ENCODE results near the gene STXBP5L. TPM values are rescaled to one million over a fixed set of nuclear protein-coding genes. Genes with fewer than 3 reads are reported as not detected.

STXBP5L gene
- total RNA-seq, 1 experiment from 2014 or later: 5.9 TPM

GRCh38 chr3:121463745-121464144, 555.7 kb downstream of the STXBP5L start:
- ChIA-PET CTCF (no interaction called here), POLR2A (no interaction called here)
- Mint-ChIP-seq H3K4me3 (no peak overlapping the region), H3K27me3 (ENCODE audit: low read depth) (no peaks in the 10 kb centered on the region), H3K4me1 (peaks cover 8% of the 10 kb centered on the region), H3K36me3 (peaks cover 60% of the 10 kb centered on the region), H3K9me3 (peaks cover 11% of the 10 kb centered on the region), H3K27ac (no peak overlapping the region)
- no peak for ATAC-seq
- no peak for TF ChIP-seq ZNF317 (CRISPR knock-in tag; IDR thresholded peaks at IDR 0.05; ENCODE audit: borderline replicate concordance, low read depth)
- no peak for TF ChIP-seq ZNF138 (CRISPR knock-in tag; conservative IDR thresholded peaks at IDR 0.05)
- TF ChIP-seq PRDM15 (CRISPR knock-in tag; IDR thresholded peaks at IDR 0.05): no peak
- no peak for TF ChIP-seq ESRRA (CRISPR knock-in tag; IDR thresholded peaks at IDR 0.05; ENCODE audit: borderline replicate concordance)
- TF ChIP-seq GRHL2 (CRISPR knock-in tag; IDR thresholded peaks at IDR 0.05; ENCODE audit: insufficient replicate concordance, severe bottlenecking): no peak
- no peak for TF ChIP-seq TEAD1 (CRISPR knock-in tag; IDR thresholded peaks at IDR 0.05)
- no peak for TF ChIP-seq ZNF232 (CRISPR knock-in tag; IDR thresholded peaks at IDR 0.05)
- no peak for TF ChIP-seq IRF2 (CRISPR knock-in tag; IDR thresholded peaks at IDR 0.05; ENCODE audit: borderline replicate concordance, low read depth)
- TF ChIP-seq TP53 (CRISPR knock-in tag; IDR thresholded peaks at IDR 0.05): no peak
- TF ChIP-seq ZNF671 (CRISPR knock-in tag; IDR thresholded peaks at IDR 0.05): no peak
- TF ChIP-seq SMAD3 (CRISPR knock-in tag; IDR thresholded peaks at IDR 0.05; ENCODE audit: borderline replicate concordance): no peak
- no peak for TF ChIP-seq CREB1 (CRISPR knock-in tag; IDR thresholded peaks at IDR 0.05)
- TF ChIP-seq ATF1 (CRISPR knock-in tag; IDR thresholded peaks at IDR 0.05): no peak
- TF ChIP-seq ERG (CRISPR knock-in tag; IDR thresholded peaks at IDR 0.05): no peak
- TF ChIP-seq FOXJ3 (CRISPR knock-in tag; IDR thresholded peaks at IDR 0.05; ENCODE audit: borderline replicate concordance): no peak
- no peak for TF ChIP-seq SP1 (CRISPR knock-in tag; conservative IDR thresholded peaks at IDR 0.05)
- TF ChIP-seq E2F1 (CRISPR knock-in tag; IDR thresholded peaks at IDR 0.05): no peak
- no peak for TF ChIP-seq ZNF425 (CRISPR knock-in tag; conservative IDR thresholded peaks at IDR 0.05)
- DNase-seq (ENCODE audit: low spot score): no peak

- ChIA-PET CTCF (no interaction called here), POLR2A (no interaction called here)
- DNase-seq (ENCODE audit: low spot score): no peak
- no peaks in the 10 kb centered on the region for H3K9me3 Mint-ChIP-seq
- no peaks in the 10 kb centered on the region for H3K27me3 Mint-ChIP-seq (ENCODE audit: low read depth)
- no peak overlapping the region for H3K4me3 Mint-ChIP-seq
- H3K4me1 Mint-ChIP-seq: no peaks in the 10 kb centered on the region
- H3K36me3 Mint-ChIP-seq: peaks cover 45% of the 10 kb centered on the region
- H3K27ac Mint-ChIP-seq: no peak overlapping the region
- ATAC-seq: no peak
- TF ChIP-seq MLX (CRISPR knock-in tag; IDR thresholded peaks at IDR 0.05): no peak
- no peak for TF ChIP-seq ZNF671 (CRISPR knock-in tag; IDR thresholded peaks at IDR 0.05)
- TF ChIP-seq NR3C1 (CRISPR knock-in tag; conservative IDR thresholded peaks at IDR 0.05; ENCODE audit: low read depth): no peak
- TF ChIP-seq RORB (CRISPR knock-in tag; IDR thresholded peaks at IDR 0.05): no peak
- TF ChIP-seq ZNF425 (CRISPR knock-in tag; conservative IDR thresholded peaks at IDR 0.05): no peak
- TF ChIP-seq USF1 (CRISPR knock-in tag; IDR thresholded peaks at IDR 0.05): no peak
- TF ChIP-seq E2F4 (CRISPR knock-in tag; IDR thresholded peaks at IDR 0.05; ENCODE audit: borderline replicate concordance, low read depth): no peak
These were observed 559.1 kb downstream of the STXBP5L start for GRCh38 chr3:121467085-121467484.

Measured in WTC11 (cell line).